Ovary (tissue), 9 donors: ENCODE measurements around the gene TRIM41. TPM values are rescaled to one million over a fixed set of nuclear protein-coding genes. Genes with fewer than 3 reads are reported as not detected.

ENCODE experiments used
- DNase-seq, 5 donors: peaks; one replicate each; pipeline ENCODE4 v3.0.0-alpha.2; 2019 to 2020
- H3K27ac ChIP-seq, 2 donors: fragments of 200-600 bp; one replicate each; pipeline versions ENCODE4 v1.5.1 to v1.8.0; 2019 to 2022
- H3K27me3 ChIP-seq: fragments of 200-600 bp; one replicate; pipeline ENCODE4 v1.8.0; 2022
- H3K36me3 ChIP-seq: fragments of 200-600 bp; sonication (generic); one replicate; pipeline ENCODE4 v1.5.1; 2019
- H3K4me1 ChIP-seq: one replicate; pipeline ENCODE4 v1.8.1; 2013; ENCODE audit warnings: mild to moderate bottlenecking, moderate library complexity; ENCODE audit not compliant: insufficient read depth
- H3K4me3 ChIP-seq: fragments of 200-600 bp; sonication (generic); one replicate; pipeline ENCODE4 v1.5.1; 2017
- H3K9me3 ChIP-seq, 2 donors: fragments of 200-600 bp in 1 of 2; sonication (generic) in 1 of 2; one replicate each; pipeline versions ENCODE4 v1.5.1 to v1.8.1; 2013 to 2019; ENCODE audit warnings: mild to moderate bottlenecking in 1 of 2, moderate library complexity in 1 of 2
- EP300 ChIP-seq: sonication (generic); formaldehyde crosslinking; IDR thresholded peaks from one replicate; pipeline ENCODE4 v1.6.1; 2017; ENCODE audit warnings: antibody characterized with exemption
- POLR2A ChIP-seq: fragments of 450-650 bp; IDR thresholded peaks from one replicate; pipeline ENCODE4 v1.6.1; 2017; ENCODE audit warnings: antibody characterized with exemption, mild to moderate bottlenecking, moderate library complexity
- WGBS, 3 donors: extraction: QIAGEN DNeasy Blood & Tissue Kit in 1 of 3; methylation state at CpG; one replicate each; pipeline versions ENCODE4 v1.1.5 to v1.1.7; 2013 to 2017; 5-methylcytosine and 5-hydroxymethylcytosine counted together
- intact Hi-C, 4 donors: fragments of 100-400 bp; cut with DNase I; formaldehyde crosslinking; loops; one replicate each; pipeline versions ENCODE4 v1.11.0 to v1.15.1; 2022 to 2023
- polyA plus RNA-seq, 2 donors: library from polyadenylated mRNA; stranded (reverse); fragments of 200-250 nt in 1 of 2; fragments of 350-450 nt in 1 of 2; fragmentation: Illumina TruSeq in 1 of 2; extraction: RNeasy Lipid Tissue Mini Kit (QIAGEN cat#74804) in 1 of 2; gene quantifications; one replicate each; pipeline ENCODE4 v1.2.3, GENCODE V29; 2013 to 2014
- total RNA-seq, 7 donors: library from RNA; depleted of rRNA in 2 of 7; stranded (reverse); fragments of >200 nt in 2 of 7; fragmentation: NEBNext Ultra II Directional in 3 of 7; extraction: Animal tissue kit (Norgen Biotek cat#: 25700) in 3 of 7; gene quantifications; one replicate each; pipeline versions ENCODE4 v1.1.0 to v1.2.4, GENCODE V29; 2016 to 2023
- TF ChIP-seq, protein P1 (sequence below), 3 donors: fragments of 450-650 bp in 2 of 3; fragments of 200-600 bp in 1 of 3; IDR thresholded peaks; one replicate each; pipeline versions ENCODE4 v1.5.1 to v1.8.0; 2016 to 2022; ENCODE audit warnings: antibody characterized with exemption in 3 of 3, mild to moderate bottlenecking in 1 of 3
- donor health status: DM: no; HTN: no; CAD: no; lungs with moderate emphysema.
- donor health status: DM: no; HTN: no; CAD: no.
- donor health status: Bipolar disorder and iron deficiency.
- donor health status: DM: yes; HTN: yes; CAD: no.
- donor health status: DM: no; HTN: no; CAD: no.
- donor health status: DM: yes; HTN: yes; CAD: no.

The TRIM41 gene
- total and polyA plus RNA-seq, 9 donors, result 8.2 to 22.7 (median 15.4) TPM

DNA sequence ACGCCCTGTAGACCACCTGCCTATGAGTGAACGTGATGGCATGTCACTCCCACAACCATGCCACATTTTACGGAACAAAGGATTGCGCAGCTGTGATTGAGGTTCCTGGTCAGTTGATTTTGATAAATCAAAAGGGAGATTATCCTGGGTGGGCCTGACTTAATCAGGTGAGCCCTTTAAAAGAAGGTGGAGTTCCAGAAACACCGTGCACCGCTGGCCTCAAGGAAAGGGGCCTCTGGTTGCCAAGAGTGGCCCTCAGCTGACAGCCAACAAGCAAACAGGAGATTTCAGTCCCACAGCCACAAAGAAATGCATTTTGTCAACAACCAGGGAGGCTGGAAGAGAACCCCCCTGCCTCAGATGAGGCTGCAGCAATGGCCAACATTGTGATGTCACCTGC, 37.1 kb upstream of the TRIM41 start:
- TF ChIP-seq POLR2A (no peak), EP300 (no peak)
- TF ChIP-seq, protein P1, sequence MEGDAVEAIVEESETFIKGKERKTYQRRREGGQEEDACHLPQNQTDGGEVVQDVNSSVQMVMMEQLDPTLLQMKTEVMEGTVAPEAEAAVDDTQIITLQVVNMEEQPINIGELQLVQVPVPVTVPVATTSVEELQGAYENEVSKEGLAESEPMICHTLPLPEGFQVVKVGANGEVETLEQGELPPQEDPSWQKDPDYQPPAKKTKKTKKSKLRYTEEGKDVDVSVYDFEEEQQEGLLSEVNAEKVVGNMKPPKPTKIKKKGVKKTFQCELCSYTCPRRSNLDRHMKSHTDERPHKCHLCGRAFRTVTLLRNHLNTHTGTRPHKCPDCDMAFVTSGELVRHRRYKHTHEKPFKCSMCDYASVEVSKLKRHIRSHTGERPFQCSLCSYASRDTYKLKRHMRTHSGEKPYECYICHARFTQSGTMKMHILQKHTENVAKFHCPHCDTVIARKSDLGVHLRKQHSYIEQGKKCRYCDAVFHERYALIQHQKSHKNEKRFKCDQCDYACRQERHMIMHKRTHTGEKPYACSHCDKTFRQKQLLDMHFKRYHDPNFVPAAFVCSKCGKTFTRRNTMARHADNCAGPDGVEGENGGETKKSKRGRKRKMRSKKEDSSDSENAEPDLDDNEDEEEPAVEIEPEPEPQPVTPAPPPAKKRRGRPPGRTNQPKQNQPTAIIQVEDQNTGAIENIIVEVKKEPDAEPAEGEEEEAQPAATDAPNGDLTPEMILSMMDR (IDR thresholded peaks at IDR 0.05), result no peak
- peaks cover 2% of the 10 kb centered on the region for H3K4me1 ChIP-seq
- no peaks in the 10 kb centered on the region for H3K36me3 ChIP-seq
- no peaks in the 10 kb centered on the region for H3K27me3 ChIP-seq
- 84 to 88% (median 84%) methylated on average over 6 of the region's 6 CpGs for WGBS, 3 donors
- intact Hi-C loops, result loop anchor here in 3 of 4 donors (5.0 to 10.0 kb wide), 3 partner anchors 36 to 401 kb away; partner anchors contain the start of genes TRIM41 (in 1 of the 3) and TRIM52 (in 1 of the 3)
- no peak for DNase-seq
- no peak overlapping the region for H3K4me3 ChIP-seq
- H3K27ac ChIP-seq, result no peak overlapping the region
- no peaks in the 10 kb centered on the region for H3K9me3 ChIP-seq

DNA sequence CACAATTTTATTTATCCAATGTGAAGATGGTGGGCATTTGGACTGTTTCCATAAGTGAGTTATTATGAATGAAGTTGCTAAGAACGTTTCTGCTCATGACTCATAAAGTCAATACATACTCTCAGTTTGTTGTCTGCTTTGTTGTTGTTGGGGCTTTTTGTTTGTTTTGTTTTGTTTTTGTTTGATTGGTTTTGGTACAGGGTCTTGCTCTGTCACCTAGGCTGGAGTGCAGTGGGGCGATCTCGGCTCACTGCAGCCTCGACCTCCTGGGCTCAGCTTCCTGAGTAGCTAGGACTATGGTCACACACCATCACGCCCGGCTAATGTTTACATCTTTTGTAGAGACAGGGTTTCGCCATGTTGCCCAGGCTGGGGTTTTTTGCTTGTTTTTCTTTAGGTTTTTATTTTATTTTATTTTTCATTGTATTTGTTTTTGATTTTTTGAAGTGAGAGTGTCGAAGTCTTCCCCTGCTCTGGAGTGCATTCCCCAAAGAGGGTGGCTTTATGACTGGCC, 36.0 kb upstream of the TRIM41 start:
- DNase-seq, result no peak
- Histone ChIP-seq H3K27ac (no peak overlapping the region), H3K4me3 (no peak overlapping the region), H3K9me3 (no peaks in the 10 kb centered on the region), H3K36me3 (no peaks in the 10 kb centered on the region), H3K4me1 (peaks cover 2% of the 10 kb centered on the region), H3K27me3 (no peaks in the 10 kb centered on the region)
- intact Hi-C loops, result loop anchor here in 3 of 4 donors (5.0 to 10.0 kb wide), 3 partner anchors 35 to 402 kb away; partner anchors contain the start of genes TRIM41 (in 1 of the 3) and TRIM52 (in 1 of the 3)
- TF ChIP-seq EP300 (no peak), POLR2A (no peak)
- TF ChIP-seq, protein P1 (IDR thresholded peaks at IDR 0.05), result no peak
- 27 to 43% (median 30%) methylated on average over 8 of the region's 8 CpGs for WGBS, 3 donors

DNA sequence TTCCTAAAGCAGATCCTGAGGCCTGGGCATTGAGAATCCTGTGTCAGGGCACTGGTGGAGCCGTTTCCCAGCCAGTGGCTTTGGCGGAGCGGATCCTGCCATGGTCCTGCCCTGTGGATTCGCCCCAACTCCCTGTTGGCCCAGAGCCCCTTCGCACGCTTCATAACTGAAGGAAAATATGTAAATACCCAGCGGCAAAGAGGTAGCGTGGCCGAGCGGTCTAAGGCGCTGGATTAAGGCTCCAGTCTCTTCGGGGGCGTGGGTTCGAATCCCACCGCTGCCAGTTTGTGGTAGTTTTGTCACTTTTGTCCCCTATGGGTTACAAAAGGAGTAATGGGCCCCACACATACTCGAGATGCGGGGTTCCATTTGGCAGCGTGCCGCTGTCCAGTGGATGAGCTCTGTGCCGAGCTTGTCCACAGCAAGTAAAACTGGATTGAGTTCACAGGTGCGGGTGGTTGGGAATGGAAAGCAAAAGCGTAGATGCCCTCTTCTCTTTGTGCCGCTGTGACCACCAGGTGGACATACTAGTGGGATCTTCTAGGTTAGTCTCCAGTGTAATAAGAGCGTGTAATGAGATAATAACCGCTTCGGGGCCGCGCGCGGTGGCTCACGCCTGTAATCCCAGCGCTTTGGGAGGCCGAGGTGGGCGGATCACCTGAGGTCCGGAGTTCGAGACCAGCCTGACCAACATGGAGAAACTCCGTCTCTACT, 35.4 kb upstream of the TRIM41 start:
- DNase-seq, result peak; percentile 84 to 92 (median 89)
- peak overlapping the region in 1 of 2 donors; percentile 91 for H3K27ac ChIP-seq
- WGBS, 3 donors, result 1 to 2% (median 1%) methylated on average over 37 of the region's 37 CpGs
- TF ChIP-seq, protein P1 (IDR thresholded peaks at IDR 0.05), result peak in 2 of 3 donors; percentile 5 to 47
- no peak for TF ChIP-seq EP300
- H3K9me3 ChIP-seq, result no peaks in the 10 kb centered on the region
- no peaks in the 10 kb centered on the region for H3K36me3 ChIP-seq
- peaks cover 5% of the 10 kb centered on the region for H3K4me1 ChIP-seq
- intact Hi-C loops, result loop anchor here in 3 of 4 donors (5.0 to 10.0 kb wide), 3 partner anchors 35 to 403 kb away; partner anchors contain the start of genes TRIM41 (in 1 of the 3) and TRIM52 (in 1 of the 3)
- no peaks in the 10 kb centered on the region for H3K27me3 ChIP-seq
- H3K4me3 ChIP-seq, result peak overlapping the region; percentile 79

DNA sequence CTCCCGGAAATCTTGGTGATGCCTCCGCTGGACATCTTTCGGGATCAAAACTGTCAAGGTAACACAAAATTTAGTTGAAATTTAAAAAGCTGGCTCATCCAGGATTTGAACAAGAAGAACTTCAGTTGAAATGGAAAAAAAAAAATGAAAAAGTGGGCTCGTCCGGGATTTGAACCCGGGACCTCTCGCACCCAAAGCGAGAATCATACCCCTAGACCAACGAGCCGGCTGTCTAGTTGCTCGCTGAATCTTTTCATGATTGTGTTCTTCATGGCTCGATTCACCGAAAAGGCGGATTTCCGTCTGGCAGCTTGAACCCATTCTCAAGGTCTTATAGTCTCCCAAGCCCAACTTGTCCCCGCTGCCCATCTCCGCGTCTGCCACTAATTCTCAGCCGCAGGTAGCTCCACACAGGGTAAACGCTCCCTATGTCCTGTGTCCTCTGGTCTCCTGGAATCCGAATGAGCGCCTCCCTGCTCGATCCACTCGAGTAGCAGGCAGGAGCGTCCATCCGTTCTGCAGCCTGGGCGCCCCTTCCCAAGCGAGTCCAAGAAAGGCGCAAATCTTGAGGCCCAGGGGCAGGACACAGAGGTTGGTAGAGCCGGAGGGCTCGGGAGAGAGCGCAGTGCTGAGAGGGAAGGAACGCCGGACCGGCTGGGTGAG, 34.2 kb upstream of the TRIM41 start:
- TF ChIP-seq, protein P1 (IDR thresholded peaks at IDR 0.05), result no peak
- TF ChIP-seq EP300, result no peak
- TF ChIP-seq POLR2A, result no peak
- DNase-seq, result peak; percentile 67 to 85 (median 80)
- intact Hi-C loops, result loop anchor here in 3 of 4 donors (1.0 to 10.0 kb wide), 4 partner anchors 33 to 404 kb away; partner anchors contain the start of genes TRIM41 (in 1 of the 3) and TRIM52 (in 1 of the 3)
- peak overlapping the region; percentile 79 for H3K4me3 ChIP-seq
- H3K4me1 ChIP-seq, result peaks cover 5% of the 10 kb centered on the region
- H3K36me3 ChIP-seq, result no peaks in the 10 kb centered on the region
- H3K27me3 ChIP-seq, result no peaks in the 10 kb centered on the region
- peak overlapping the region; percentile 66 to 91 for H3K27ac ChIP-seq
- H3K9me3 ChIP-seq, result no peaks in the 10 kb centered on the region
- WGBS, 3 donors, result 0 to 1% (median 0%) methylated on average over 35 of the region's 35 CpGs
